Measurements from ENCODE around the gene SENP1. TPM values are rescaled to one million over a fixed set of nuclear protein-coding genes. Genes with fewer than 3 reads are reported as not detected.

SENP1 gene
- polyA plus RNA-seq, 3 donors = 5.2 to 8.0 (median 6.0) TPM

GRCh38 chr12:48032597-48032996 lies 73.3 kb downstream of the SENP1 start:
- Histone ChIP-seq H2AFZ (ENCODE audit: insufficient read depth, low read depth, low read length, poor library complexity, severe bottlenecking) (no peak overlapping the region), H3K36me3 (replicated peaks in 1 of 2; ENCODE audit: control insufficient read depth in 1 of 2, insufficient read depth in 2 of 2, low read length in 2 of 2) (no peaks in the 10 kb centered on the region), H4K20me1 (ENCODE audit: insufficient read depth, low read length) (no peaks in the 10 kb centered on the region), H3K9ac (ENCODE audit: insufficient read depth, low read length, poor library complexity, severe bottlenecking) (no peak overlapping the region), H3K4me3 (replicated peaks in 1 of 3; ENCODE audit: low read depth in 2 of 3, low read length in 3 of 3) (no peak overlapping the region), H3K4me2 (replicated peaks; ENCODE audit: extremely low read depth, low read length, poor library complexity, severe bottlenecking) (no peak overlapping the region), H3K27me3 (ENCODE audit: control insufficient read depth in 2 of 2, insufficient read depth in 2 of 2, low read length in 2 of 2) (no peaks in the 10 kb centered on the region), H3K79me2 (ENCODE audit: insufficient read depth, low read length) (no peaks in the 10 kb centered on the region), H3K9me3 (replicated peaks in 1 of 2; ENCODE audit: control insufficient read depth in 1 of 2, insufficient read depth in 1 of 2, low read length in 2 of 2) (no peaks in the 10 kb centered on the region), H3K4me1 (ENCODE audit: control insufficient read depth in 1 of 2, insufficient read depth in 2 of 2, low read length in 2 of 2) (peaks cover 12 to 14% of the 10 kb centered on the region in 2 donors), H3K27ac (ENCODE audit: low read depth in 1 of 2, low read length in 2 of 2) (no peak overlapping the region)
- DNase-seq = no peak
- no peak overlapping the region for H3K27ac Mint-ChIP-seq
- H3K27me3 Mint-ChIP-seq (ENCODE audit: low read depth in 3 of 3) = peaks cover 2 to 11% (median 3%) of the 10 kb centered on the region in 3 donors
- WGBS (ENCODE audit: insufficient coverage) = no CpG with 5 or more reads among the region's 1 CpG
- TF ChIP-seq, protein P1, sequence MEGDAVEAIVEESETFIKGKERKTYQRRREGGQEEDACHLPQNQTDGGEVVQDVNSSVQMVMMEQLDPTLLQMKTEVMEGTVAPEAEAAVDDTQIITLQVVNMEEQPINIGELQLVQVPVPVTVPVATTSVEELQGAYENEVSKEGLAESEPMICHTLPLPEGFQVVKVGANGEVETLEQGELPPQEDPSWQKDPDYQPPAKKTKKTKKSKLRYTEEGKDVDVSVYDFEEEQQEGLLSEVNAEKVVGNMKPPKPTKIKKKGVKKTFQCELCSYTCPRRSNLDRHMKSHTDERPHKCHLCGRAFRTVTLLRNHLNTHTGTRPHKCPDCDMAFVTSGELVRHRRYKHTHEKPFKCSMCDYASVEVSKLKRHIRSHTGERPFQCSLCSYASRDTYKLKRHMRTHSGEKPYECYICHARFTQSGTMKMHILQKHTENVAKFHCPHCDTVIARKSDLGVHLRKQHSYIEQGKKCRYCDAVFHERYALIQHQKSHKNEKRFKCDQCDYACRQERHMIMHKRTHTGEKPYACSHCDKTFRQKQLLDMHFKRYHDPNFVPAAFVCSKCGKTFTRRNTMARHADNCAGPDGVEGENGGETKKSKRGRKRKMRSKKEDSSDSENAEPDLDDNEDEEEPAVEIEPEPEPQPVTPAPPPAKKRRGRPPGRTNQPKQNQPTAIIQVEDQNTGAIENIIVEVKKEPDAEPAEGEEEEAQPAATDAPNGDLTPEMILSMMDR (IDR thresholded peaks at IDR 0.05) = no peak
- intact Hi-C loops (cut with micrococcal nuclease) = no loop called here
- no peak overlapping the region for H3K4me3 Mint-ChIP-seq
- peaks cover 0 to 1% (median 0%) of the 10 kb centered on the region in 7 donors for H3K9me3 Mint-ChIP-seq
- peaks cover 15% of the 10 kb centered on the region for H3K4me1 Mint-ChIP-seq
- no peaks in the 10 kb centered on the region for H3K36me3 Mint-ChIP-seq

GRCh38 chr12:48031135-48031960 lies 74.5 kb downstream of the SENP1 start:
- H3K79me2 ChIP-seq (ENCODE audit: insufficient read depth, low read length) = no peaks in the 10 kb centered on the region
- no peaks in the 10 kb centered on the region for H3K36me3 ChIP-seq (replicated peaks in 1 of 2; ENCODE audit: control insufficient read depth in 1 of 2, insufficient read depth in 2 of 2, low read length in 2 of 2)
- TF ChIP-seq, protein P1 (IDR thresholded peaks at IDR 0.05) = no peak
- H3K4me1 ChIP-seq (ENCODE audit: control insufficient read depth in 1 of 2, insufficient read depth in 2 of 2, low read length in 2 of 2) = peaks cover 5% of the 10 kb centered on the region in 2 donors
- peaks cover 6% of the 10 kb centered on the region for H3K4me1 Mint-ChIP-seq
- H3K4me3 Mint-ChIP-seq = no peak overlapping the region
- H3K9me3 Mint-ChIP-seq = peaks cover 0 to 1% (median 0%) of the 10 kb centered on the region in 7 donors
- no peaks in the 10 kb centered on the region for H4K20me1 ChIP-seq (ENCODE audit: insufficient read depth, low read length)
- H3K27ac ChIP-seq (ENCODE audit: low read depth in 1 of 2, low read length in 2 of 2) = no peak overlapping the region
- H3K36me3 Mint-ChIP-seq = no peaks in the 10 kb centered on the region
- H3K4me3 ChIP-seq (replicated peaks in 1 of 3; ENCODE audit: low read depth in 2 of 3, low read length in 3 of 3) = no peak overlapping the region
- no peak overlapping the region for H3K4me2 ChIP-seq (replicated peaks; ENCODE audit: extremely low read depth, low read length, poor library complexity, severe bottlenecking)
- H3K9me3 ChIP-seq (replicated peaks in 1 of 2; ENCODE audit: control insufficient read depth in 1 of 2, insufficient read depth in 1 of 2, low read length in 2 of 2) = no peaks in the 10 kb centered on the region
- no peak overlapping the region for H2AFZ ChIP-seq (ENCODE audit: insufficient read depth, low read depth, low read length, poor library complexity, severe bottlenecking)
- 94% methylated on average over 10 of the region's 12 CpGs for WGBS (ENCODE audit: insufficient coverage)
- no peak overlapping the region for H3K27ac Mint-ChIP-seq
- peaks cover 0 to 7% (median 4%) of the 10 kb centered on the region in 3 donors for H3K27me3 Mint-ChIP-seq (ENCODE audit: low read depth in 3 of 3)
- no peak overlapping the region for H3K9ac ChIP-seq (ENCODE audit: insufficient read depth, low read length, poor library complexity, severe bottlenecking)
- intact Hi-C loops (cut with micrococcal nuclease) = no loop called here
- no peak for DNase-seq
- H3K27me3 ChIP-seq (ENCODE audit: control insufficient read depth in 2 of 2, insufficient read depth in 2 of 2, low read length in 2 of 2) = no peaks in the 10 kb centered on the region

All from CD14-positive monocyte (primary cell).